Transverse colon (tissue), 4 donors: Measurements from ENCODE around the gene SLBP. TPM values are rescaled to one million over a fixed set of nuclear protein-coding genes. Genes with fewer than 3 reads are reported as not detected.

Experiments
- DNase-seq: peaks from one replicate; pipeline ENCODE4 v3.0.0-alpha.2; 2019
- H3K27ac ChIP-seq, 4 donors: fragments of 200-600 bp; sonication (generic); 2 replicates each; pipeline ENCODE4 v1.5.1; 2016 to 2018; ENCODE audit warnings: inconsistent platforms in 4 of 4
- H3K27me3 ChIP-seq: fragments of 200-600 bp; sonication (generic); 2 replicates; pipeline ENCODE4 v1.5.1; 2017; ENCODE audit warnings: inconsistent platforms
- H3K36me3 ChIP-seq, 4 donors: fragments of 200-600 bp; sonication (generic); 2 replicates each; pipeline ENCODE4 v1.5.1; 2017 to 2019; ENCODE audit warnings: inconsistent platforms in 4 of 4
- H3K4me1 ChIP-seq, 4 donors: fragments of 200-600 bp; sonication (generic); 2 replicates each; pipeline ENCODE4 v1.5.1; 2017 to 2020; ENCODE audit warnings: inconsistent platforms in 4 of 4
- H3K4me3 ChIP-seq, 4 donors: fragments of 200-600 bp; sonication (generic); 1 replicate in 1 of 4; 2 replicates in 3 of 4; pipeline versions ENCODE4 v1.5.1 to v1.6.1; 2017 to 2019; ENCODE audit warnings: inconsistent platforms in 4 of 4
- H3K9me3 ChIP-seq, 2 donors: fragments of 200-600 bp; sonication (generic); 2 replicates each; pipeline ENCODE4 v1.5.1; 2017 to 2019; ENCODE audit warnings: inconsistent platforms in 2 of 2
- EP300 ChIP-seq: sonication (generic); formaldehyde crosslinking; IDR thresholded peaks from one replicate; pipeline ENCODE4 v1.6.1; 2017; ENCODE audit warnings: antibody characterized with exemption, low read depth
- POLR2A ChIP-seq: fragments of 450-650 bp; IDR thresholded peaks from one replicate; pipeline ENCODE4 v1.6.1; 2016; ENCODE audit warnings: antibody characterized with exemption, mild to moderate bottlenecking, moderate library complexity
- POLR2AphosphoS5 ChIP-seq, 3 donors: sonication (generic); formaldehyde crosslinking; IDR thresholded peaks; one replicate each; pipeline ENCODE4 v1.6.1; 2016; ENCODE audit warnings: antibody characterized with exemption in 3 of 3
- WGBS, 2 donors: methylation state at CpG; one replicate each; pipeline ENCODE4 v1.1.5; 2018; ENCODE audit warnings: low coverage in 1 of 2; 5-methylcytosine and 5-hydroxymethylcytosine counted together
- in situ Hi-C, 4 donors: fragments of 200-750 bp; cut with MboI; loops; one replicate each; pipeline versions ENCODE4 v1.15.0 to v1.15.1; 2017; ENCODE audit warnings: low sequenced_read_pairs in 3 of 4, low pct_ligation_motif_present in 1 of 4, low pct_unique_long_range_greater_than_20kb in 1 of 4
- intact Hi-C: fragments of 100-400 bp; cut with DNase I; formaldehyde crosslinking; loops from one replicate; pipeline ENCODE4 v1.15.1; 2023; ENCODE audit warnings: low total_unique reads
- total RNA-seq, 4 donors: library from RNA; depleted of rRNA; stranded (reverse); fragments of >200 nt; gene quantifications; one replicate each; pipeline ENCODE4 v1.1.0, GENCODE V29; 2016
- TF ChIP-seq, protein P1 (sequence below), 5 experiments: fragments of 200-600 bp in 3 of 5; fragments of 450-650 bp in 2 of 5; sonication (generic) in 3 of 5; IDR thresholded peaks; 1 replicate in 2 of 5; 2 replicates in 3 of 5; pipeline ENCODE4 v1.5.1; 2016 to 2017; ENCODE audit warnings: antibody characterized with exemption in 5 of 5, inconsistent platforms in 3 of 5, mild to moderate bottlenecking in 2 of 5, moderate library complexity in 1 of 5

SLBP gene
- total RNA-seq, 4 donors from 2014 or later, result 7.6 to 47.5 (median 31.6) TPM

DNA sequence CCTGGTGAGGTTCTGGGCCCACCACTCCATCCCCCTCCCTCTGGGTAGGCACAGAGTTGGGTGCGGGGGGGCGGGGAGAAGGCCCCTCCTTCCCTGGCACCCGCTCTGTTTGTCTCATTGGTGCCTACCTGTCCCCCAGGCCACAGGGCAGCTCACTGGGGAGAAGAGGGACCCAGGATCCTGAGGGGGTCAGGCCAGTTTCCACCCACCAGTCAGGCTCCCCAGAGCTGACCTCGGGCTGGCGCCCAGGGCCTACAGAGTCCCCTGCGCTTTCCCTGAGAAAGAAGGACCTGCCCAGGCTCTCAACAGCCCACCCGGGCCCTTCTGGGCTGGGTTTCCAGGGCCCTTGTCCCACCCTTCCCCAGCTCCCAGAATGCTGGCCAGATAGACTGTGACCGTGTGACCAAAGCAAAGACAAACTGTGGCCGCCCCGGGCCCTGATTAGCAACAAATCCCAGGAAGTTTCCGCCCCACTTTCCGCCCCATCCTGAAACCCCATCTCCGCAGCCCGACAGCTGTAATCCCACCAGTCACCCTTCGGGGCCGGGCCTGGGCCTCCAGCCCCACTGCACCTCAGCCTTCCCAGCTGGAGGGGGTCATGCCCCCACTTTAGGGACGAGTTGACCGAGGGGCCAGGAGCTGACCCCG lies 47.2 kb upstream of the SLBP start:
- intact Hi-C loops (no loop called here), in situ Hi-C loops (loop anchor here in 1 of 4 donors (10.0 kb wide), 1 partner anchor 56 kb away; no protein-coding TSS in a partner anchor)
- TF ChIP-seq POLR2A (no peak), EP300 (no peak), POLR2AphosphoS5 (IDR thresholded peaks at IDR 0.05) (no peak)
- TF ChIP-seq, protein P1, sequence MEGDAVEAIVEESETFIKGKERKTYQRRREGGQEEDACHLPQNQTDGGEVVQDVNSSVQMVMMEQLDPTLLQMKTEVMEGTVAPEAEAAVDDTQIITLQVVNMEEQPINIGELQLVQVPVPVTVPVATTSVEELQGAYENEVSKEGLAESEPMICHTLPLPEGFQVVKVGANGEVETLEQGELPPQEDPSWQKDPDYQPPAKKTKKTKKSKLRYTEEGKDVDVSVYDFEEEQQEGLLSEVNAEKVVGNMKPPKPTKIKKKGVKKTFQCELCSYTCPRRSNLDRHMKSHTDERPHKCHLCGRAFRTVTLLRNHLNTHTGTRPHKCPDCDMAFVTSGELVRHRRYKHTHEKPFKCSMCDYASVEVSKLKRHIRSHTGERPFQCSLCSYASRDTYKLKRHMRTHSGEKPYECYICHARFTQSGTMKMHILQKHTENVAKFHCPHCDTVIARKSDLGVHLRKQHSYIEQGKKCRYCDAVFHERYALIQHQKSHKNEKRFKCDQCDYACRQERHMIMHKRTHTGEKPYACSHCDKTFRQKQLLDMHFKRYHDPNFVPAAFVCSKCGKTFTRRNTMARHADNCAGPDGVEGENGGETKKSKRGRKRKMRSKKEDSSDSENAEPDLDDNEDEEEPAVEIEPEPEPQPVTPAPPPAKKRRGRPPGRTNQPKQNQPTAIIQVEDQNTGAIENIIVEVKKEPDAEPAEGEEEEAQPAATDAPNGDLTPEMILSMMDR (IDR thresholded peaks at IDR 0.05), result no peak

DNA sequence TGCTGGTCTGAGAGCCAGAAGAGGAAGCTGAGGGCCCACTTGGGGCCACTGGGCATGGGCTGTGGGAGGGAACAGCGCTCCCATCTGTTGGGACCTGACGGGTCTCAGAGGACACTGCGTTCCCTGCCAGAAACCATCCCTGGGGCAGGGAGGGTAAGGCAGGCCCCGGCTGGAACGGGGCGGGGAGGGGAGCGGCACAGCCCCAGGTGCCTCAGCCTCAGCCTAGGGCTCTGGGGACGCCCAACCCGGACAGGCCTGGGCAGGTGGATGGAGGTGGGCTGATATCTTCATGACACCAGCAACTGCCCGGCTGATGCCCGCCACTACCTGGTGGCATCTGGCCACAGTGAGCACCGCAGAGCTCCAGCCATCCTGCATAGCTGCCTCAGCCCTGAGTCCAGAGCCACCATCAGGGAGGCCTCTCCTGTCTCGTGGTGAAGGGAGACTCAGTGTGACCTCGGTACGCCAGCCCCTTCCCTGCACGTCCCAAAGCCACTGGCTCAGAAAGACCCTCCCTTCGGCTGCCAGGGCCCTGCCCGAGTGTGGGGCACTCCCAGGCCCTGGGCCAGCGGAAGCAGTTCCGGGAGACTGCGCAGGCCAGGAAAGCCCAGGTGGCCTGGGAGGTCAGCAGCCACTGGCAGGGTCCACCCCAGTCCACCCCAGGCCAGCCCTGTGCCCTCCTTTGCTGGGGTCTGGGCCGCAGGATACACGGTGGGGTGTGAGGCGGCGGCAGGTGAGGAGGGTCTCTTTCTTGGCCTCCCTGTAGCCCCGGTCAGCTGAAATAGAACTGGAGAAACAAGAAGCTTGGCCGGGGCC lies 46.4 kb upstream of the SLBP start:
- Histone ChIP-seq H3K9me3 (no peaks in the 10 kb centered on the region), H3K4me1 (peaks cover 4 to 7% (median 7%) of the 10 kb centered on the region in 4 donors), H3K27ac (no peak overlapping the region), H3K36me3 (no peaks in the 10 kb centered on the region), H3K4me3 (no peak overlapping the region), H3K27me3 (peaks cover 17% of the 10 kb centered on the region)
- DNase-seq, result no peak
- intact Hi-C loops (no loop called here), in situ Hi-C loops (loop anchor here in 1 of 4 donors (10.0 kb wide), 1 partner anchor 56 kb away; no protein-coding TSS in a partner anchor)
- 75% methylated on average over 23 of the region's 27 CpGs; no CpG with 5 or more reads in 1 of the 2 donors for WGBS, 2 donors
- TF ChIP-seq EP300, result no peak
- TF ChIP-seq, protein P1 (IDR thresholded peaks at IDR 0.05), result no peak
- TF ChIP-seq POLR2AphosphoS5 (IDR thresholded peaks at IDR 0.05), result no peak
- no peak for TF ChIP-seq POLR2A

More for the DNA sequence above, 47.2 kb upstream of the SLBP start:
- Histone ChIP-seq H3K4me1 (peaks cover 9 to 15% (median 14%) of the 10 kb centered on the region in 4 donors), H3K9me3 (no peaks in the 10 kb centered on the region), H3K36me3 (no peaks in the 10 kb centered on the region), H3K4me3 (no peak overlapping the region), H3K27me3 (peaks cover 25% of the 10 kb centered on the region), H3K27ac (no peak overlapping the region)
- no peak for DNase-seq
- 80 to 86% methylated on average over 1 to 19 of the region's 19 CpGs for WGBS, 2 donors

DNA sequence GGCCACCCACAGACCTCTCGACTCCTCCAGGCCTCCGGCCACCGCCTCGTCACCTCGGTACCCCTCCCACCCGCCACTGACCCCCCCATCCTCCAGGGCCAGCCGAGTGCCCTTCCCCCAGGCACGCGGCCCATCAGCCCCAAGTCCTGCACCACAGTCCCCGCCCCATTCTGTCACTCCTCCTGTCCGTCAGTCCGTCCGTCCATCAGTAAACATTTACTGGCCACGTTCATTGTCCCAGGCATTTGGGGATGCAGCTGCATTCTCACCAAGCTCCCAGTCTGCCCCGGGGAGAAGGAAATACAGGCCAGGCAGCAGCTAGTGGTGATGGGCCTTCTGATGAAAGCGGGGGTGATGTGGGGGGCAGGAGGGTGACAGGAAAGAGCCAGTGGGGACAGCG lies 45.7 kb upstream of the SLBP start:
- Histone ChIP-seq H3K4me1 (peaks cover 0 to 4% (median 1%) of the 10 kb centered on the region in 4 donors), H3K9me3 (no peaks in the 10 kb centered on the region), H3K27ac (no peak overlapping the region), H3K36me3 (no peaks in the 10 kb centered on the region), H3K4me3 (no peak overlapping the region), H3K27me3 (peaks cover 10% of the 10 kb centered on the region)
- DNase-seq, result no peak
- intact Hi-C loops, result no loop called here
- TF ChIP-seq EP300 (no peak), POLR2AphosphoS5 (IDR thresholded peaks at IDR 0.05) (no peak), POLR2A (no peak)
- TF ChIP-seq, protein P1 (IDR thresholded peaks at IDR 0.05), result no peak
- in situ Hi-C loops, result loop anchor here in 1 of 4 donors (10.0 kb wide), 1 partner anchor 57 kb away; no protein-coding TSS in a partner anchor
- WGBS, 2 donors, result 54 to 80% methylated on average over 2 to 17 of the region's 17 CpGs
